H9 (cell line): ENCODE measurements around the gene KRT3. TPM values are rescaled to one million over a fixed set of nuclear protein-coding genes. Genes with fewer than 3 reads are reported as not detected.

ENCODE experiments used
- DNase-seq: peaks from one replicate; pipeline ENCODE4 v3.0.0-alpha.2; 2017
- H2AFZ ChIP-seq: one replicate; pipeline ENCODE4 v1.6.1; 2013; ENCODE audit warnings: mild to moderate bottlenecking, low read length, control low read depth, moderate library complexity
- H2AK5ac ChIP-seq: 2 replicates; pipeline ENCODE4 v1.6.1; 2013; ENCODE audit warnings: low read length, control low read depth, mixed read lengths; ENCODE audit not compliant: insufficient read length
- H2BK120ac ChIP-seq: one replicate; pipeline ENCODE4 v1.6.1; 2013; ENCODE audit warnings: low read depth, mild to moderate bottlenecking, low read length, control low read depth, inconsistent platforms; ENCODE audit not compliant: poor library complexity, severe bottlenecking
- H2BK12ac ChIP-seq: 2 replicates; pipeline ENCODE4 v1.6.1; 2013; ENCODE audit warnings: low read length, control low read depth, mixed read lengths, low read depth; ENCODE audit not compliant: insufficient read length
- H2BK15ac ChIP-seq: 2 replicates; pipeline ENCODE4 v1.6.1; 2013; ENCODE audit warnings: low read depth, low read length, control low read depth
- H2BK20ac ChIP-seq: one replicate; pipeline ENCODE4 v1.6.1; 2013; ENCODE audit warnings: low read depth, mild to moderate bottlenecking, low read length, control low read depth, inconsistent platforms; ENCODE audit not compliant: poor library complexity, severe bottlenecking
- H2BK5ac ChIP-seq: 2 replicates; pipeline ENCODE4 v1.6.1; 2013; ENCODE audit warnings: low read length, control low read depth, mixed read lengths; ENCODE audit not compliant: insufficient read length
- H3K14ac ChIP-seq: 2 replicates; pipeline ENCODE4 v1.6.1; 2013; ENCODE audit warnings: low read length, control low read depth; ENCODE audit not compliant: insufficient read depth
- H3K18ac ChIP-seq: 2 replicates; pipeline ENCODE4 v1.6.1; 2013; ENCODE audit warnings: low read depth, mild to moderate bottlenecking, mixed read lengths, low read length, control low read depth; ENCODE audit not compliant: insufficient read length
- H3K23ac ChIP-seq: 2 replicates; pipeline ENCODE4 v1.6.1; 2013; ENCODE audit warnings: low read length, control low read depth, mixed read lengths, low read depth; ENCODE audit not compliant: insufficient read length
- H3K23me2 ChIP-seq: 2 replicates; pipeline ENCODE4 v1.6.1; 2013; ENCODE audit warnings: low read depth, mild to moderate bottlenecking, mixed read lengths, low read length, control low read depth; ENCODE audit not compliant: insufficient read length, poor library complexity, severe bottlenecking
- H3K27ac ChIP-seq: 2 replicates; pipeline ENCODE4 v1.5.1; 2013; ENCODE audit warnings: low read length, control low read depth, mixed read lengths, low read depth; ENCODE audit not compliant: insufficient read length
- H3K27me3 ChIP-seq: 2 replicates; pipeline ENCODE4 v1.6.1; 2013; ENCODE audit warnings: low read length, control low read depth, inconsistent platforms; ENCODE audit not compliant: insufficient read depth
- H3K4ac ChIP-seq: 2 replicates; pipeline ENCODE4 v1.6.1; 2013; ENCODE audit warnings: low read depth, mild to moderate bottlenecking, control low read depth, inconsistent platforms, low read length, moderate library complexity
- H3K4me1 ChIP-seq: 2 replicates; pipeline ENCODE4 v1.6.1; 2013; ENCODE audit warnings: low read length, control low read depth, inconsistent platforms; ENCODE audit not compliant: insufficient read depth
- H3K4me2 ChIP-seq: 2 replicates; pipeline ENCODE4 v1.6.1; 2013; ENCODE audit warnings: low read length, control low read depth, mixed read lengths; ENCODE audit not compliant: insufficient read length, insufficient read depth
- H3K56ac ChIP-seq: 2 replicates; pipeline ENCODE4 v1.6.1; 2013; ENCODE audit warnings: low read depth, mild to moderate bottlenecking, mixed read lengths, low read length, control low read depth; ENCODE audit not compliant: insufficient read length
- H3K79me1 ChIP-seq: 2 replicates; pipeline ENCODE4 v1.6.1; 2013; ENCODE audit warnings: low read depth, mild to moderate bottlenecking, moderate library complexity, low read length, control low read depth, inconsistent platforms; ENCODE audit not compliant: insufficient read depth, poor library complexity, severe bottlenecking
- H3K79me2 ChIP-seq: 2 replicates; pipeline ENCODE4 v1.6.1; 2013; ENCODE audit warnings: low read length, control low read depth, inconsistent platforms; ENCODE audit not compliant: insufficient read depth
- H3K9ac ChIP-seq: 2 replicates; pipeline ENCODE4 v1.6.1; 2013; ENCODE audit warnings: low read length, control low read depth, mixed read lengths; ENCODE audit not compliant: insufficient read length; ENCODE audit errors: extremely low read depth
- H3K9me3 ChIP-seq: one replicate; pipeline ENCODE4 v1.6.1; 2013; ENCODE audit warnings: low read depth, low read length, inconsistent platforms; ENCODE audit not compliant: control insufficient read depth
- H3T11ph ChIP-seq: one replicate; pipeline ENCODE4 v1.6.1; 2013; ENCODE audit warnings: mild to moderate bottlenecking, low read length, control low read depth, inconsistent platforms
- H4K20me1 ChIP-seq: one replicate; pipeline ENCODE4 v1.6.1; 2013; ENCODE audit not compliant: control insufficient read depth, insufficient read length, insufficient read depth
- H4K5ac ChIP-seq: 2 replicates; pipeline ENCODE4 v1.6.1; 2013; ENCODE audit warnings: low read depth, mild to moderate bottlenecking, mixed read lengths, low read length, control low read depth; ENCODE audit not compliant: insufficient read length
- H4K8ac ChIP-seq: replicated peaks from 2 replicates; pipeline ENCODE4 v1.6.1; 2013; ENCODE audit warnings: low read length, control low read depth, mixed read lengths, low read depth; ENCODE audit not compliant: insufficient read length
- H4K91ac ChIP-seq: 2 replicates; pipeline ENCODE4 v1.6.1; 2013; ENCODE audit warnings: low read depth, mild to moderate bottlenecking, moderate library complexity, mixed read lengths, low read length, control low read depth; ENCODE audit not compliant: insufficient read length
- H3K27ac Mint-ChIP-seq, 3 experiments: 2 replicates in 2 of 3; 3 replicates in 1 of 3; pipeline ENCODE4 v1.8.0; 2020 to 2021; ENCODE audit warnings: mixed read lengths in 3 of 3, mild to moderate bottlenecking in 1 of 3, moderate library complexity in 1 of 3
- H3K27me3 Mint-ChIP-seq: 2 replicates; pipeline ENCODE4 v1.8.0; 2021; ENCODE audit warnings: low read depth, mild to moderate bottlenecking, moderate library complexity, mixed read lengths
- H3K36me3 Mint-ChIP-seq, 3 experiments: 2 replicates in 2 of 3; 3 replicates in 1 of 3; pipeline ENCODE4 v1.8.0; 2020 to 2021; ENCODE audit warnings: low read depth in 3 of 3, mixed read lengths in 3 of 3; ENCODE audit not compliant: insufficient read depth in 1 of 3
- H3K4me1 Mint-ChIP-seq, 2 experiments: 2 replicates each; pipeline ENCODE4 v1.8.0; 2020; ENCODE audit warnings: mixed read lengths in 2 of 2
- H3K4me3 Mint-ChIP-seq, 2 experiments: 2 replicates in 1 of 2; 3 replicates in 1 of 2; pipeline ENCODE4 v1.8.0; 2020 to 2021; ENCODE audit warnings: mild to moderate bottlenecking in 2 of 2, mixed read lengths in 2 of 2, moderate library complexity in 1 of 2
- H3K9me3 Mint-ChIP-seq, 2 experiments: 2 replicates in 1 of 2; 3 replicates in 1 of 2; pipeline ENCODE4 v1.8.0; 2020; ENCODE audit warnings: mild to moderate bottlenecking in 2 of 2, mixed read lengths in 2 of 2, moderate library complexity in 1 of 2
- WGBS: extraction: QIAGEN DNeasy Blood & Tissue Kit; methylation state at CpG from one replicate; pipeline ENCODE4 v1.1.7; 2013; ENCODE audit warnings: missing lambda C conversion rate, low lambda C conversion rate, mixed read lengths; ENCODE audit not compliant: insufficient read length; ENCODE audit errors: extremely low coverage; 5-methylcytosine and 5-hydroxymethylcytosine counted together
- total RNA-seq: library from RNA; stranded (reverse); gene quantifications from 2 replicates; pipeline ENCODE4 v1.2.1, GENCODE V29; 2021
- TF ChIP-seq, protein P1 (sequence below): fragments of 200-600 bp; sonication (generic); conservative IDR thresholded peaks from 3 replicates; pipeline ENCODE4 v1.8.0; 2021; ENCODE audit warnings: antibody characterized with exemption, mild to moderate bottlenecking

Gene KRT3
- total RNA-seq, 1 experiment from 2014 or later: not detected

DNA sequence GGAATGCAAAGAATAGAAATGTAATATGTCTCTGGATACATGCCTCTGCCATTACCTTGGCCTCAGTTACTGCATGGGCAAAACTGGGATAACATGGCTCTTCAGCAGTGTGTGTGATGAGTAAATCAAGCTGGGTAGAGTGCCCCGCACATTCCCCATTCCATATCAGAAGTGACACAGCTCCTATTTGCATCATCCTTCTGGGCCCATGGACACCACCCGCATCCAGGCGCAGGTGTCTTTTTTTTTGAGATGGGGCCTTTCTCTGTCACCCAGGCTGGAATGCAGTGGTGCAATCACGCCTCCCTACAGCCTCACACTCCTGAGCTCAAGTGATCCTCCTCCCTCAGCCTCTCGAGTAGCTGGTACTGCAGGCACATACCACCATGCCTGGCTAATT lies 50.4 kb downstream of the KRT3 start:
- no peak overlapping the region for H4K8ac ChIP-seq
- H3K4me1 ChIP-seq: no peaks in the 10 kb centered on the region
- H4K20me1 ChIP-seq: no peaks in the 10 kb centered on the region
- H3K56ac ChIP-seq: no peak overlapping the region
- DNase-seq: no peak
- H3K4ac ChIP-seq: no peak overlapping the region
- H2AK5ac ChIP-seq: no peak overlapping the region
- H3K4me2 ChIP-seq: no peak overlapping the region
- H2BK12ac ChIP-seq: no peak overlapping the region
- H3K27me3 Mint-ChIP-seq: peaks cover 66% of the 10 kb centered on the region
- H3K18ac ChIP-seq: no peak overlapping the region
- H3K27ac Mint-ChIP-seq: no peak overlapping the region
- peaks cover 4% of the 10 kb centered on the region in 2 experiments; a peak in 3 of 4 replicates for H3K4me1 Mint-ChIP-seq
- H3K27ac ChIP-seq: no peak overlapping the region
- H2BK20ac ChIP-seq: no peak overlapping the region
- no peak overlapping the region for H3K14ac ChIP-seq
- no peaks in the 10 kb centered on the region for H3K23me2 ChIP-seq
- H4K5ac ChIP-seq: no peak overlapping the region
- H3K36me3 Mint-ChIP-seq: no peaks in the 10 kb centered on the region
- no peaks in the 10 kb centered on the region for H3K79me2 ChIP-seq
- no peak overlapping the region for H2BK15ac ChIP-seq
- no peak overlapping the region for H4K91ac ChIP-seq
- no peaks in the 10 kb centered on the region for H3K9me3 ChIP-seq
- H3K9me3 Mint-ChIP-seq: no peaks in the 10 kb centered on the region
- H2BK5ac ChIP-seq: no peak overlapping the region
- no peak overlapping the region for H3K23ac ChIP-seq
- no CpG with 5 or more reads among the region's 5 CpGs for WGBS
- no peaks in the 10 kb centered on the region for H3K27me3 ChIP-seq
- no peak overlapping the region for H3T11ph ChIP-seq
- no peak overlapping the region for H2BK120ac ChIP-seq
- H3K79me1 ChIP-seq: no peaks in the 10 kb centered on the region
- H3K4me3 Mint-ChIP-seq: no peak overlapping the region
- TF ChIP-seq, protein P1, sequence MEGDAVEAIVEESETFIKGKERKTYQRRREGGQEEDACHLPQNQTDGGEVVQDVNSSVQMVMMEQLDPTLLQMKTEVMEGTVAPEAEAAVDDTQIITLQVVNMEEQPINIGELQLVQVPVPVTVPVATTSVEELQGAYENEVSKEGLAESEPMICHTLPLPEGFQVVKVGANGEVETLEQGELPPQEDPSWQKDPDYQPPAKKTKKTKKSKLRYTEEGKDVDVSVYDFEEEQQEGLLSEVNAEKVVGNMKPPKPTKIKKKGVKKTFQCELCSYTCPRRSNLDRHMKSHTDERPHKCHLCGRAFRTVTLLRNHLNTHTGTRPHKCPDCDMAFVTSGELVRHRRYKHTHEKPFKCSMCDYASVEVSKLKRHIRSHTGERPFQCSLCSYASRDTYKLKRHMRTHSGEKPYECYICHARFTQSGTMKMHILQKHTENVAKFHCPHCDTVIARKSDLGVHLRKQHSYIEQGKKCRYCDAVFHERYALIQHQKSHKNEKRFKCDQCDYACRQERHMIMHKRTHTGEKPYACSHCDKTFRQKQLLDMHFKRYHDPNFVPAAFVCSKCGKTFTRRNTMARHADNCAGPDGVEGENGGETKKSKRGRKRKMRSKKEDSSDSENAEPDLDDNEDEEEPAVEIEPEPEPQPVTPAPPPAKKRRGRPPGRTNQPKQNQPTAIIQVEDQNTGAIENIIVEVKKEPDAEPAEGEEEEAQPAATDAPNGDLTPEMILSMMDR: no peak
- no peak overlapping the region for H2AFZ ChIP-seq
- H3K9ac ChIP-seq: no peak overlapping the region
